Endothelial cell of umbilical vein (primary cell): Measurements from ENCODE around the gene POP5.

Experiments
- EZH2 ChIP-seq: IDR thresholded peaks from 2 replicates; pipeline ENCODE4 v1.6.1; 2012; ENCODE audit warnings: borderline replicate concordance, low read depth, mild to moderate bottlenecking, moderate library complexity, low read length, inconsistent platforms; ENCODE audit not compliant: severe bottlenecking
- POLR2A ChIP-seq: IDR thresholded peaks from 2 replicates; pipeline ENCODE4 v1.6.1; 2012; ENCODE audit warnings: low read depth, mild to moderate bottlenecking, control low read depth, low read length
- POLR2AphosphoS5 ChIP-seq: IDR thresholded peaks from 2 replicates; pipeline ENCODE4 v1.6.1; 2012; ENCODE audit warnings: low read depth, mild to moderate bottlenecking, control low read depth, low read length, moderate library complexity; ENCODE audit not compliant: insufficient read depth
- TF ChIP-seq, protein P1 (sequence below), 2 donors: IDR thresholded peaks; 1 replicate in 1 of 2; 2 replicates in 1 of 2; pipeline ENCODE4 v1.5.1; 2011; ENCODE audit warnings: low read length in 2 of 2, mild to moderate bottlenecking in 2 of 2, moderate library complexity in 2 of 2, control low read depth in 1 of 2, inconsistent platforms in 1 of 2, low read depth in 1 of 2; ENCODE audit not compliant: insufficient read depth in 1 of 2; ENCODE audit errors: extremely low read depth in 1 of 2

DNA sequence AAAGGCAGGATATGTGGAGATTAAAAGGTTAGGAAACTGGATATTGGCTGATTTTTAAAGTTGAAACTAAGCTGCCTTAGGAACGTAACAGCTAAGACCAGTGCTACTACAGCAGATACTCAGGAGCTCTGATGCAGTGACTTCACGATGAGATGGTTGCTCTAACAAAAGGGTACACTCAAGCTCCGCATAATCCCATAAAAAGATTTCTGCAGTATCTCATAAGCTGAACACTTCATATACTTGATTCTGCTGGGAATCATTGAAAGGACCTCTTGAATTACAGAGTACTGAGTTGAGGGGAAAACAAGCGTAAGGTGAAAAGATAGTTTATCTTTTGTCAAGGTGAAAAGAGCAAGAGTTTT is 43.4 kb downstream of the POP5 start:
- no peak for TF ChIP-seq EZH2
- TF ChIP-seq, protein P1, sequence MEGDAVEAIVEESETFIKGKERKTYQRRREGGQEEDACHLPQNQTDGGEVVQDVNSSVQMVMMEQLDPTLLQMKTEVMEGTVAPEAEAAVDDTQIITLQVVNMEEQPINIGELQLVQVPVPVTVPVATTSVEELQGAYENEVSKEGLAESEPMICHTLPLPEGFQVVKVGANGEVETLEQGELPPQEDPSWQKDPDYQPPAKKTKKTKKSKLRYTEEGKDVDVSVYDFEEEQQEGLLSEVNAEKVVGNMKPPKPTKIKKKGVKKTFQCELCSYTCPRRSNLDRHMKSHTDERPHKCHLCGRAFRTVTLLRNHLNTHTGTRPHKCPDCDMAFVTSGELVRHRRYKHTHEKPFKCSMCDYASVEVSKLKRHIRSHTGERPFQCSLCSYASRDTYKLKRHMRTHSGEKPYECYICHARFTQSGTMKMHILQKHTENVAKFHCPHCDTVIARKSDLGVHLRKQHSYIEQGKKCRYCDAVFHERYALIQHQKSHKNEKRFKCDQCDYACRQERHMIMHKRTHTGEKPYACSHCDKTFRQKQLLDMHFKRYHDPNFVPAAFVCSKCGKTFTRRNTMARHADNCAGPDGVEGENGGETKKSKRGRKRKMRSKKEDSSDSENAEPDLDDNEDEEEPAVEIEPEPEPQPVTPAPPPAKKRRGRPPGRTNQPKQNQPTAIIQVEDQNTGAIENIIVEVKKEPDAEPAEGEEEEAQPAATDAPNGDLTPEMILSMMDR (IDR thresholded peaks at IDR 0.05; ENCODE audit: extremely low read depth in 1 of 2, insufficient read depth in 1 of 2, low read depth in 1 of 2, low read length in 2 of 2): no peak
- TF ChIP-seq POLR2A: no peak
- no peak for TF ChIP-seq POLR2AphosphoS5
